ENCODE data around the gene EXOSC3.

EXOSC3 gene

DNA sequence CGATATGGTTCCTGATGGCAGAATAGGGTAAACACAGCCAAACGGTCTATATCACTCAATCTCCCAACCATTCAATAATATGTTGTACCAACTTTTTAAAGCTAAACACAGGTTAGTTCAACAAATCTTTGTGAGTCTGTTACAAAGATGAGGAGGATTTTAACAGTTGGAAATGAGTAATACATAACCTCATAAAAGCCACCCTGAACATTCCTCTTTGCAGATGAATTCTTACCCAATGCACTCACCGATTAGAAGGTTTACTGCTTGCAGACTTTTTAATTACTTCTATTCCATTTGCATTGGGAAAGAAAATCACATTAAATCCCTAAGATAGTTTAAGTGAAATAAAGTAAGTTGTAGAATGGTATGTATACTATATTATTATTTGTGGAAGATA is 54.6 kb downstream of the EXOSC3 start:
- H3K36me3 Mint-ChIP-seq (ENCODE audit: low read depth): no peaks in the 10 kb centered on the region
- no peak overlapping the region for H3K27ac Mint-ChIP-seq
- H3K4me3 Mint-ChIP-seq: no peak overlapping the region
- no peaks in the 10 kb centered on the region for H3K9me3 Mint-ChIP-seq
- no peaks in the 10 kb centered on the region for H3K4me1 Mint-ChIP-seq (ENCODE audit: low read depth)
- peaks cover 18% of the 10 kb centered on the region for H3K27me3 Mint-ChIP-seq
